Activated CD4-positive, alpha-beta memory T cell treated with anti-CD3 and anti-CD28 coated beads, Interleukin-2, amount 10 ng/mL, durations not matched to agents 7 days and 5 days (primary cell): ENCODE results near the gene SEC16A. TPM values are rescaled to one million over a fixed set of nuclear protein-coding genes. Genes with fewer than 3 reads are reported as not detected.

Source experiments
- CTCF ChIA-PET: fragments of 350-600 bp; sonication (Branson Sonifier 250); formaldehyde crosslinking; loops from one replicate; lab custom pipeline; 2021; ENCODE audit warnings: antibody characterized with exemption, inconsistent platforms; lab: Charles Lee
- POLR2A ChIA-PET: fragments of 350-600 bp; sonication (Branson Sonifier 250); formaldehyde crosslinking; loops from one replicate; lab custom pipeline; 2021; ENCODE audit warnings: antibody characterized with exemption; lab: Charles Lee
- DNase-seq: peaks from one replicate; pipeline ENCODE4 v3.0.0-alpha.2; 2020
- H3K27ac Mint-ChIP-seq: one replicate; pipeline ENCODE4 v1.8.0; 2021; ENCODE audit warnings: mild to moderate bottlenecking, mixed read lengths
- H3K27me3 Mint-ChIP-seq: one replicate; pipeline ENCODE4 v1.8.0; 2021; ENCODE audit warnings: mixed read lengths
- H3K36me3 Mint-ChIP-seq: one replicate; pipeline ENCODE4 v1.8.0; 2021; ENCODE audit warnings: low read depth, mixed read lengths
- H3K4me1 Mint-ChIP-seq: one replicate; pipeline ENCODE4 v1.8.0; 2021; ENCODE audit warnings: mixed read lengths
- H3K4me3 Mint-ChIP-seq: one replicate; pipeline ENCODE4 v1.8.0; 2021; ENCODE audit warnings: mild to moderate bottlenecking, mixed read lengths
- H3K9me3 Mint-ChIP-seq: one replicate; pipeline ENCODE4 v1.8.0; 2021; ENCODE audit warnings: mixed read lengths
- total RNA-seq, 2 experiments: library from RNA; stranded (reverse); gene quantifications; one replicate each; pipeline ENCODE4 v1.2.3, GENCODE V29; 2021

SEC16A gene
- total RNA-seq, 2 experiments from 2014 or later = 56.1 to 61.0 TPM

GRCh38 chr9:136505406-136506403 is 22.9 kb upstream of the SEC16A start:
- H3K27me3 Mint-ChIP-seq = no peaks in the 10 kb centered on the region
- H3K27ac Mint-ChIP-seq = peak overlapping the region; percentile 6
- H3K4me1 Mint-ChIP-seq = no peaks in the 10 kb centered on the region
- peaks cover 21% of the 10 kb centered on the region for H3K36me3 Mint-ChIP-seq
- no peak for DNase-seq
- no peak overlapping the region for H3K4me3 Mint-ChIP-seq
- POLR2A ChIA-PET = no interaction called here
- H3K9me3 Mint-ChIP-seq = no peaks in the 10 kb centered on the region
- CTCF ChIA-PET = no interaction called here

- Mint-ChIP-seq H3K27ac (no peak overlapping the region), H3K9me3 (no peaks in the 10 kb centered on the region), H3K4me3 (no peak overlapping the region), H3K4me1 (no peaks in the 10 kb centered on the region), H3K36me3 (peaks cover 26% of the 10 kb centered on the region), H3K27me3 (no peaks in the 10 kb centered on the region)
- POLR2A ChIA-PET = interaction anchor here (1.5 kb wide), 1 partner anchor 34 kb away, joined by 6 read pairs; no protein-coding TSS in a partner anchor
- DNase-seq = no peak
- CTCF ChIA-PET = no interaction called here
Measured at GRCh38 chr9:136504512-136505348, 21.9 kb upstream of the SEC16A start.

- Mint-ChIP-seq H3K27me3 (no peaks in the 10 kb centered on the region), H3K9me3 (no peaks in the 10 kb centered on the region), H3K27ac (no peak overlapping the region), H3K36me3 (peaks cover 29% of the 10 kb centered on the region), H3K4me3 (no peak overlapping the region), H3K4me1 (no peaks in the 10 kb centered on the region)
- POLR2A ChIA-PET = interaction anchor here (1.5 kb wide), 1 partner anchor 36 kb away, joined by 6 read pairs; no protein-coding TSS in a partner anchor
- CTCF ChIA-PET = no interaction called here
- DNase-seq = no peak
Measured at GRCh38 chr9:136502940-136503550, 20.2 kb upstream of the SEC16A start.

- H3K27ac Mint-ChIP-seq = no peak overlapping the region
- no peak overlapping the region for H3K4me3 Mint-ChIP-seq
- no peaks in the 10 kb centered on the region for H3K27me3 Mint-ChIP-seq
- no peaks in the 10 kb centered on the region for H3K4me1 Mint-ChIP-seq
- ChIA-PET CTCF (no interaction called here), POLR2A (no interaction called here)
- peaks cover 27% of the 10 kb centered on the region for H3K36me3 Mint-ChIP-seq
- no peak for DNase-seq
- H3K9me3 Mint-ChIP-seq = no peaks in the 10 kb centered on the region
Measured at GRCh38 chr9:136502196-136502595, 19.4 kb upstream of the SEC16A start.

GRCh38 chr9:136501686-136502085 is 18.8 kb upstream of the SEC16A start:
- Mint-ChIP-seq H3K36me3 (peaks cover 27% of the 10 kb centered on the region), H3K4me3 (no peak overlapping the region), H3K27me3 (no peaks in the 10 kb centered on the region), H3K4me1 (no peaks in the 10 kb centered on the region), H3K9me3 (no peaks in the 10 kb centered on the region), H3K27ac (no peak overlapping the region)
- no peak for DNase-seq
- CTCF ChIA-PET = no interaction called here
- POLR2A ChIA-PET = interaction anchor here (2.3 kb wide), 1 partner anchor 32 kb away, joined by 7 read pairs; no protein-coding TSS in a partner anchor

- POLR2A ChIA-PET = interaction anchor here (2.3 kb wide), 1 partner anchor 34 kb away, joined by 7 read pairs; no protein-coding TSS in a partner anchor
- H3K4me3 Mint-ChIP-seq = no peak overlapping the region
- peaks cover 29% of the 10 kb centered on the region for H3K36me3 Mint-ChIP-seq
- no peaks in the 10 kb centered on the region for H3K4me1 Mint-ChIP-seq
- H3K27ac Mint-ChIP-seq = no peak overlapping the region
- CTCF ChIA-PET = interaction anchor here (0.5 kb wide), 1 partner anchor 58 kb away, joined by 3 read pairs; no protein-coding TSS in a partner anchor
- no peak for DNase-seq
- H3K9me3 Mint-ChIP-seq = no peaks in the 10 kb centered on the region
- H3K27me3 Mint-ChIP-seq = no peaks in the 10 kb centered on the region
Measured at GRCh38 chr9:136499935-136500910, 17.4 kb upstream of the SEC16A start.

GRCh38 chr9:136499071-136499934 is 16.5 kb upstream of the SEC16A start:
- ChIA-PET POLR2A (interaction anchor here (2.3 kb wide), 1 partner anchor 35 kb away, joined by 7 read pairs; no protein-coding TSS in a partner anchor), CTCF (no interaction called here)
- peaks cover 29% of the 10 kb centered on the region for H3K36me3 Mint-ChIP-seq
- no peak overlapping the region for H3K4me3 Mint-ChIP-seq
- H3K27me3 Mint-ChIP-seq = no peaks in the 10 kb centered on the region
- no peaks in the 10 kb centered on the region for H3K4me1 Mint-ChIP-seq
- DNase-seq = no peak
- H3K27ac Mint-ChIP-seq = no peak overlapping the region
- H3K9me3 Mint-ChIP-seq = no peaks in the 10 kb centered on the region

- no peaks in the 10 kb centered on the region for H3K9me3 Mint-ChIP-seq
- no peak for DNase-seq
- H3K4me3 Mint-ChIP-seq = no peak overlapping the region
- POLR2A ChIA-PET = interaction anchor here (1.0 kb wide), 1 partner anchor 11 kb away, joined by 3 read pairs; no protein-coding TSS in a partner anchor
- H3K36me3 Mint-ChIP-seq = peaks cover 29% of the 10 kb centered on the region
- H3K27me3 Mint-ChIP-seq = no peaks in the 10 kb centered on the region
- CTCF ChIA-PET = no interaction called here
- no peaks in the 10 kb centered on the region for H3K4me1 Mint-ChIP-seq
- H3K27ac Mint-ChIP-seq = no peak overlapping the region
Measured at GRCh38 chr9:136497916-136498695, 15.3 kb upstream of the SEC16A start.

GRCh38 chr9:136496801-136497620 is 14.2 kb upstream of the SEC16A start:
- DNase-seq = no peak
- POLR2A ChIA-PET = interaction anchor here (1.0 kb wide), 1 partner anchor 12 kb away, joined by 3 read pairs; no protein-coding TSS in a partner anchor
- H3K27me3 Mint-ChIP-seq = no peaks in the 10 kb centered on the region

GRCh38 chr9:136496181-136496580 is 13.3 kb upstream of the SEC16A start:
- Mint-ChIP-seq H3K27me3 (no peaks in the 10 kb centered on the region), H3K27ac (no peak overlapping the region), H3K4me1 (no peaks in the 10 kb centered on the region), H3K4me3 (no peak overlapping the region), H3K9me3 (no peaks in the 10 kb centered on the region), H3K36me3 (peaks cover 20% of the 10 kb centered on the region)
- CTCF ChIA-PET = interaction anchor here (1.1 kb wide), 1 partner anchor 135 kb away, joined by 4 read pairs; no protein-coding TSS in a partner anchor
- POLR2A ChIA-PET = no interaction called here
- no peak for DNase-seq

More at GRCh38 chr9:136496801-136497620, 14.2 kb upstream of the SEC16A start:
- Mint-ChIP-seq H3K9me3 (no peaks in the 10 kb centered on the region), H3K4me1 (no peaks in the 10 kb centered on the region), H3K4me3 (no peak overlapping the region), H3K27ac (no peak overlapping the region), H3K36me3 (peaks cover 24% of the 10 kb centered on the region)
- CTCF ChIA-PET = no interaction called here
